Activated CD4-positive, alpha-beta T cell treated with anti-CD3 and anti-CD28 coated beads for 48 hours (primary cell): ENCODE measurements around the gene ARHGEF7.
"Not testable (repeated sequence)": the region's sequence is repeated elsewhere in the genome, so short reads cannot be mapped to it uniquely, and the experiment has no call there.

Experiments
- DNase-seq: peaks from one replicate; pipeline ENCODE4 v3.0.0-alpha.2; 2020

Gene ARHGEF7

DNA sequence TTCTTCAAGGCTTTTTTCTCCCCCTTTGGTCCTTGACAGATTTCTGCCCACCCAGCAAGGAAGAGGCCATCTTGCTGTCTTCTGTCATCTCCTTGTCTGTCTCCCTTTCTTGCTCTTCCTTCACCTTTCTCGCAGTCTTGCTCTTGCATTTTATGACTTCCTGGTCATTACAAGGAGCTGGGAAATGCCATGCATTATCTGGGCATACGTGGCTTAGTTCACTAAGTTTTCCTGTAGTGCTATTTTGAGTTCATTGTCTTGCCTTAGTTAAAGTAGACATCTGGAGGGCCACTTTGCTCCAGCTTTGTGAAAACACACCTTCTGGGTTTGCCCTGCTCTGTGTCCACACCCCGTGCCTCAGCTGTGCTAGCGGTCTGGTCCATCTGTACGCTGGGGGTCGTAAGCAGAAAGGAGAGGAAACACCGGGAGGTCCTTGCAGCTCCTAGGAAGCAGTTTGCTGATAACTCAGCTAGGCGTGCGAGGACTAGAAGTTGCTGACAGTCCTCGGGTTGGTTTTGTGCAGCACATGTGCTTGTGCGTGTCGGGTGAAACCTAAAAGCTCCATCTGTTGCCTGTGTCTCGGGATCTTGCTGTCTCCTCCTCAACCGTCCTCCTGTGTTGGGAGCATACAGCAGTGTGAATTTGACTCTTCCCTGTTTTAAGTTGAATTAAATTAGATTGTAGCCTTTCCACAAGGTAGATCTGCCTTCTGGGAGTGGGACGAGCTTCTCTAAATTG, 59.4 kb downstream of the ARHGEF7 start:
- DNase-seq = no peak

GRCh38 chr13:111175372-111175771, 60.3 kb downstream of the ARHGEF7 start:
- no peak for DNase-seq

- DNase-seq = no peak
Measured at GRCh38 chr13:111175935-111176334, 60.8 kb downstream of the ARHGEF7 start.

DNA sequence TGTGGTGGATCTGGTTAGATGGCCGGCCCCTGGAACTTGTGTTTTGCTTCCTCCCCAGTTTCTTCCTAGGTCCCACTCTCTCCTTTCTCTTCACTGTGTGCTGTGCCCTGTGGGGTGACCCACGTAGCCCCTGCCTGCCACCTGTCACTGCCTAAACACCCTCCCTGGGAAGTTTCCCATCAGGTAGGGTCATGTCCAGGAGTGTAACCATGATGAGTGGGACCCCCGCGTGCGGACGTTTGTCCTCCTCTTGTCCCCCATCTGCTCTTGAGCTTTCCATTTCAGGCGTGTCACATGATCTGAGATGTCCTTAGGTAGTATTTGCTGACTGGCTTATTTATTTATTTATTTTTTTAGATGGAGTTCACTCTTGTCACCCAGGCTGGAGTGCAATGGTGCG, 61.3 kb downstream of the ARHGEF7 start:
- no peak for DNase-seq

DNA sequence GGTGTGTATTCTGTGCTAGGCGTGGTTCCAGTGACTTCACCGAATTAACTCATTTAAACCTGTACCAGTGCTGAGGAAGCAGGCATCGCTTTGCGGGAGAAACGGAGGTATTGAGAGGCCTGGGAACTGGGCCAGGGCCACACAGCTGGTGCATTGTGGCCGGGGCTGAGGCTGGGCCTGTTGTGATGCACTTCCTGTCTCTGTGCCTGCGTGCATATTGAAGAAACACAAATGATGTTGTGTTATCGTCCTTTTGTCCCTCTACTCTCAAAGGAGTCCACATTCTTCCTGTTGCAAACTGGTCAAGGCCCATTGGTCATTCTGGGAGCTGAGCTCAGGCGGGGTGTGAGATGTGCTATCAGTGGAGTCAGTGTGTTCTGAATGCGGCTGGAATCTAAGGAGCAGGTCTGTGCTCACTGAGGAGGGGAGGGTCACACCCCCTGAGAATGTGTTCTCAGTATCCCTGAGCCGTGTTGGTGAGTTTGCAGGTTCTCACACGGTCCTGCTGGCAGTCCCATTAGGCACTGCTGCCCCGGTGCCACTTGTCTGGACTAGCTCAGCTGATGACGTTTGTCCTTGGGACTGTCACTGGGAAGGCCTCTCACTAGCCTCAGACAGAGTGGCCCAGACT, 62.1 kb downstream of the ARHGEF7 start:
- DNase-seq = peak; percentile 40

DNA sequence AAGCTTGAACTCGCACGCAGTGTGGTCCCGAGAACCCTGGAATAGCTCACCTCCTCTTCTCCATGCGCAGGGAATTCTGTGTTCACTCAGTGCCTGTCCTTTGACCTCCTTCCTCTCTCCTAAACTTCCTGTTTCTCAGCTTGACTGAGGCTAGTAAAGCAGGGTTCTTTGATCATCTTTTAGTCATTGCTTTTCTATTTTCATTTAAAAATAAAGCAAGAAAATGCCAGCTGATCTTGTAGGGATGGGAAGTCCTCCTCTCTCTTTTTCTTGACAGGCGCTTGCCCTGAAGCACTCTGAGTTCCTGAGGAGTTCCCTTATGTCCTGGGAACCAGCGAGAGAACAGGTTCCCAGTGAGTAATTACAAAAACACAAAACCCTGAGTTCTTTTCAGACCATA, 62.8 kb downstream of the ARHGEF7 start:
- DNase-seq = no peak

DNA sequence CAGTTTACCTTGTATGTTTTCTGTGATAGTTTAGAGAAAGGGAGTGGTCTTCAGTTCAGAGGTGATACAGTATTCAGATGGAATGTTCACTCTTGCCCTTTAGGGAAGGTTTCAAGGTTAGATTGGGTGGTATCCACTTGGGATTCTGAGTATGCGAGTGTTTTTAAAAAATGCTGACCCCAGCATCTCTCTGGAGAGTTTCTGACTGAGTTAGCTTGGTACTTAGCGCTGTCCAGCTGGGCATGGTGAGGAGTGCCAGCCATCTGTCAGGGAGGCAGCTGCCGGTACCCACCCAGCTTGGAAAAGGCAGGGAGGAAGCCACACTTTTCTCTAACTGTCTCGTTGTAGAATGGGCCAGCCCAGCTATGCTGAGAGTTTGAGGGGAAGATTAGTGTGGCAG, 63.3 kb downstream of the ARHGEF7 start:
- no peak for DNase-seq

DNA sequence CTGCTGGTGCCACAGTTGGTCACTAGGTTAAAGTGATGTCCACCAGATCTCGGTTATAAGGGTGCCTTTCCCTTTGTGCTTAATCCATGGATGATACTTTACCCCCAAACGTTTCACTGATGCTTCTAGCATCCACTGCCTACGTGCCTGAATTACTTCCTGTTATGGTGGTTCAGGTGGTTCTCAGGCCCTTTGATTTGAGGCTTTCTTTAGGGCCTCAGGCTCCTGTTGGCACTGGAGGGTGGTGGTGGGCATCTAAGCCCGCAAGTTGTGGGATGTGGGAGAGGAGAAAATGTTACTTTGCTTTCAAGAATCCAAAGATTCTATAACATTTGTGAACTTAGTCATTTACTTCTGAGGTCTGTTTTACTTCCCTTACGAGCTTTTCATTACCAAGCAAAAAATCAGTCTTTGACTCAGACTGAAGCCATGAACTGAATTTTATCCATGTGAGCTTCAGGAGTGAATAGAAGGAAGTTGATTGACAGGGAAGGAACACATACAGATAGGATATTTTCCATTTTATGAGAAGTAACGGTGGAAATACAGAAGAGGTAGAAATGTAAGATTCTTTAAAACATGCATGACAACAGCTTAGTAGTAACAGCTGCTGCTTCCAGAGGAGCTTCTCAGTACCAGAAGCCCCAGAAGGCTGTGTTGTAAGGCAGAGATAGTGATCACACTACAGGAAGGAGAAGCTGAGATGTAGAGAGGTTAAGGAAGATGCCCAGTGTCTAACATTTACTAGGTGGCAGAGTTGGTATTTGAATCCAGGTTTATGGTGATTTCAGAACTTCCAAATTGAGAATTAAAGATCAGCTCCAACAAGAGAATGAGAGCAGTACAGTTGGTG, 65.0 kb downstream of the ARHGEF7 start:
- DNase-seq = no peak

DNA sequence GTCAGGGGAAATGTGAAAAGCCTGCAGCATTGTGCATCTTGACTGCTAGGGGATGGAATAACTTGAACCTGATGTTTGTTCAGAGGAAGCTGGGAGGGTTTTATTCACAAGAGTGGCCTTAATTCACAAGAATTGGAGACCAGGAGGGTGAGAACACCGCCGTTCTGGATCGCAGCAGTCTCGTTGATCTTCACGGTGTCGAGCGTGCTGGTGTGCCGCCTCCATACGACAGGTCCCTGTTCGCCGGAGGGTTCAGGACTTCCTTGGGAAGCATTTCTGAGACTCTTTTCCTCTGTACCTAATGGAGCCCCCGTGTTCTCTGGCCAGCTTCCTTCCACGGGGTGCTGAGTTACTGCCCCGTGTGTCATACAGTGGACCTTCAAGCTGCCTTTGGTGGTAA, 66.9 kb downstream of the ARHGEF7 start:
- no peak for DNase-seq

GRCh38 chr13:111183087-111183645, 68.1 kb downstream of the ARHGEF7 start:
- DNase-seq = no peak

- no peak for DNase-seq
Measured at GRCh38 chr13:111183959-111184358, 68.8 kb downstream of the ARHGEF7 start.

- DNase-seq = peak; percentile 42
Measured at GRCh38 chr13:111184458-111185401, 69.6 kb downstream of the ARHGEF7 start.

GRCh38 chr13:111186305-111186935, 71.3 kb downstream of the ARHGEF7 start:
- no peak for DNase-seq

DNA sequence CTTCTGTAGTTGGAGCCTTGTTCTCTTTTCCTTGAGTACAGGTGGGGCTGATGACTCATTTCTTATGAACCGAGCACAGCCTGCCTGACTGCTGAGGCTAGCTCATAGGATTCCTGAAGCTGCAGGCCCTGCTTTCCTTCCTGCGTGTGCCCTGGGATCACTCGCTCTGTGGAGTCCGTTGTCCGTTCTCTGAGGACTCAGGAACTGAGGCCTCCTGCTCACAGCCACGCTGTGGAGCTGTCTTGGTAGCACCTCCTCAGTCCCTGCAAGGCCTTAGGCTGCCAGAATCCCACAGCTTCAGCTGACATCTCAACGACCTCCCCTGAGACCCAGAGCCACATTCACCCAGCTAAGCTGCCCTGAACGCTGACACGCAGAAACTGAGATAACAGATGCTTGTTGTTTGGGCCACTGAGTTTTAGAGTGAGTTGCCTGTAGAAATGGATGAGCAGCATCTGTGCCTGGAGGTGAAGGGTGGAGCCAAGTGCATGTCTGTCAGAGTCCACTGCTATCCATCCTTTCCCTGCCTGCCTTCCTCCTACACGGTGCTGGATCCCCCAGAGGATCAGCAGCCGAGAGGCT, 72.9 kb downstream of the ARHGEF7 start:
- DNase-seq = no peak

DNA sequence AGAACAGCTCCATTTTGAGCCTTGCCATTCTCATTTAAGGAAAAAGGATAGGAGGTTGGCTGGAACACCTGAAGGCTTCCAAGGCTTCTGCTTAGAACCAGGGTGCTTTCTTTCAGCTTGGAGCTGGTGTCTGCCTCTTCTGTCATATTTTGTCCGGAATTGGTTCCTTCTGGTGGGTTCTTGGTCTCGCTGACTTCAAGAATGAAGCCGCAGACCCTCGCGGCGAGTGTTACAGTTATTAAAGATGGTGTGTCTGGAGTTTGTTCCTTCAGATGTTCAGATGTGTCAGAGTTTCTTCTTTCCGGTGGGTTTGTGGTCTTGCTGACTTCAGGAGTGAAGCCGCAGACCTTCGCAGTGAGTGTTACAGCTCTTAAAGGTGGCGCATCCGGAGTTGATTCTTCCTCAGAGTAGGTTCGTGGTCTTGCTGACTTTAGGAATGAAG, 74.0 kb downstream of the ARHGEF7 start:
- DNase-seq = peak; percentile 61

DNA sequence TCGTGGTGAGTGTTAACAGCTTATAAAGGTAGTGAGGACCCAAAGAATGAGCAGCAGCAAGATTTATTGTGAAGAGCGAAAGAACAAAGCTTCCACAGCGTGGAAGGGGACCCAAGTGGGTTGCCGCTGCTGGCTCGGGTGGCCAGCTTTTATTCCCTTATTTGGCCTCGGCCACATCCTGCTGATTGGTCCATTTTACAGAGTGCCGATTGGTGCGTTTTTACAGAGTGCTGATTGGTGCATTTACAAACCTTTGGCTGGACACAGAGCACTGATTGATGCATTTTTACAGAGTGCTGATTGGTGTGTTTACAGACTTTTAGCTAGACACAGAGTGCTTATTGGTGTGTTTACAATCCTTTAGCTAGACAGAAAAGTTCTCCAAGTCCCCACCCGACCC, 74.4 kb downstream of the ARHGEF7 start:
- peak; percentile 32 for DNase-seq

DNA sequence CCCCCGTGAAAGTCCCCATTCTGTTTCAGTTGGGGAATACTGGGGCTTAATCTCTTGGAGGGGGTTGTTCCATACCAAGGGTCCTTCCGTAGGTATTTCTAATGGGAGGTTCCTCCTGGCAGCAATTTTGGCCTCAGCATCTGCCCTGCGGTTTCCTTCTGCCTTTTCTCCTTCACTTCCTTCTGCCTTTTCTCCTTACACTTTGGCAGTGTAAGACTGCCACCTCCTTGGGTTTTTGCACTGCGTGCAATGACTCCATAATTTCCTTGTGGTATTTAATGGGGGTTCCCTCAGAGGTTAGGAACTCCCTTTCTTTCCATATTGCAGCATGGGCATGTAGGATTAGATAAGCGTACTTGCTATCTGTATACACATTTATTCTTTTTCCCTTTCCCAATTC, 78.1 kb downstream of the ARHGEF7 start:
- not testable (repeated sequence) for DNase-seq

- DNase-seq = not testable (repeated sequence)
Measured at GRCh38 chr13:111194651-111195050, 79.5 kb downstream of the ARHGEF7 start.

DNA sequence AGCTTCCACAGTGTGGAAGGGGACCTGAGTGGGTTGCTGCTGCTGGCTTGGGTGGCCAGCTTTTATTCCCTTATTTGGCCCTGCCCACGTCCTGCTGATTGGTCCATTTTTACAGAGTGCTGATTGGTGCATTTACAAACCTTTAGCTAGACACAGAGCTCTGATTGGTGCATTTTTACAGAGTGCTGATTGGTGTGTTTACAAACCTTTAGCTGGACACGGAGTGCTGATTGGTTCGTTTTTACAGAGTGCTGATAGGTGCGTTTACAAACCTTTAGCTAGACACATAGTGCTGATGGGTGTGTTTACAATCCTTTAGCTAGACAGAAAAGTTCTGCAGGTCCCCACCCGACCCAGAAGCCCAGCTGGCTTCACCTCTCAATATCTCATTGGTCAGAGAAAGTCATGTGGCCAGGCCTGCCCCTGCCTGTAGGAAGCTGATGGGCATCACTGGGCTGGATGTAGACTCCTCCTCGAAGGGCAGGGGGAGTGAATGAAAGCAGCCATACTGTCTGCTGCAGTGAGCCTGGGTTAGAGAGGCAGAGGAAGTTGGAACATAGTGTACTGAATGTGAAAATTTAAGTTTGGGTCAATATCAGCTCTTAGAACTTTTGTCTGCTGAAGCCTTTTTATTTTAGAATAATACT, 83.7 kb downstream of the ARHGEF7 start:
- DNase-seq = not testable (repeated sequence)

- no peak for DNase-seq
Measured at GRCh38 chr13:111201304-111201940, 86.3 kb downstream of the ARHGEF7 start.
